Astrocyte (in vitro differentiated cells and primary cell): ENCODE results near the gene SPNS1. TPM values are rescaled to one million over a fixed set of nuclear protein-coding genes. Genes with fewer than 3 reads are reported as not detected.

Source experiments
- DNase-seq: peaks from one replicate; pipeline ENCODE4 v3.0.0-alpha.2; 2010; ENCODE audit warnings: low read depth
- FAIRE-seq: peaks from 2 replicates; lab custom pipeline; 2011; peaks lifted over from hg19 to GRCh38; lab: Jason Lieb, UNC
- H2AFZ ChIP-seq: 2 replicates; pipeline ENCODE4 v1.6.0; 2012; ENCODE audit warnings: low read depth, low read length, inconsistent platforms
- H3K27ac ChIP-seq: 2 replicates; pipeline ENCODE4 v1.5.1; 2011; ENCODE audit warnings: low read depth, low read length, inconsistent platforms
- H3K27me3 ChIP-seq: 2 replicates; pipeline ENCODE4 v1.6.0; 2011; ENCODE audit warnings: low read length, inconsistent platforms; ENCODE audit not compliant: insufficient read depth
- H3K36me3 ChIP-seq: 2 replicates; pipeline ENCODE4 v1.5.1; 2011; ENCODE audit warnings: low read length, inconsistent platforms; ENCODE audit not compliant: insufficient read depth
- H3K4me1 ChIP-seq: 2 replicates; pipeline ENCODE4 v1.5.1; 2011; ENCODE audit warnings: low read length, inconsistent platforms; ENCODE audit not compliant: insufficient read depth
- H3K4me2 ChIP-seq: 2 replicates; pipeline ENCODE4 v1.6.0; 2012; ENCODE audit warnings: low read length, inconsistent platforms
- H3K4me3 ChIP-seq: 2 replicates; pipeline ENCODE4 v1.5.1; 2011; ENCODE audit warnings: low read depth, mild to moderate bottlenecking, low read length, inconsistent platforms; ENCODE audit not compliant: insufficient read depth
- H3K79me2 ChIP-seq: 2 replicates; pipeline ENCODE4 v1.6.0; 2012; ENCODE audit warnings: mild to moderate bottlenecking, low read length, inconsistent platforms; ENCODE audit not compliant: insufficient read depth
- H3K9ac ChIP-seq: 2 replicates; pipeline ENCODE4 v1.6.0; 2012; ENCODE audit warnings: mild to moderate bottlenecking, low read length, inconsistent platforms
- H3K9me3 ChIP-seq: 2 replicates; pipeline ENCODE4 v1.5.1; 2012; ENCODE audit warnings: low read depth, mild to moderate bottlenecking, low read length, inconsistent platforms; ENCODE audit not compliant: insufficient read depth
- H4K20me1 ChIP-seq: 2 replicates; pipeline ENCODE4 v1.6.0; 2012; ENCODE audit warnings: low read length, inconsistent platforms; ENCODE audit not compliant: insufficient read depth
- H3K27ac Mint-ChIP-seq: one replicate; pipeline ENCODE4 v1.8.0; 2021; ENCODE audit warnings: mild to moderate bottlenecking, mixed read lengths; ENCODE audit not compliant: unreplicated experiment
- H3K27me3 Mint-ChIP-seq: one replicate; pipeline ENCODE4 v1.8.0; 2021; ENCODE audit warnings: low read depth, mixed read lengths; ENCODE audit not compliant: unreplicated experiment
- H3K36me3 Mint-ChIP-seq: one replicate; pipeline ENCODE4 v1.8.0; 2021; ENCODE audit warnings: low read depth, mixed read lengths; ENCODE audit not compliant: unreplicated experiment
- H3K4me1 Mint-ChIP-seq: one replicate; pipeline ENCODE4 v1.8.0; 2021; ENCODE audit warnings: low read depth, mixed read lengths; ENCODE audit not compliant: unreplicated experiment
- H3K4me3 Mint-ChIP-seq: one replicate; pipeline ENCODE4 v1.8.0; 2021; ENCODE audit warnings: mild to moderate bottlenecking, moderate library complexity, mixed read lengths; ENCODE audit not compliant: unreplicated experiment
- H3K9me3 Mint-ChIP-seq: one replicate; pipeline ENCODE4 v1.8.0; 2021; ENCODE audit warnings: mild to moderate bottlenecking, mixed read lengths; ENCODE audit not compliant: unreplicated experiment
- EZH2 ChIP-seq: IDR thresholded peaks from 2 replicates; pipeline ENCODE4 v1.6.1; 2012; ENCODE audit warnings: mild to moderate bottlenecking, low read length, inconsistent platforms; ENCODE audit not compliant: insufficient read depth
- total RNA-seq: library from RNA; stranded (reverse); gene quantifications from 2 replicates; pipeline ENCODE4 v1.2.1, GENCODE V29; 2021
- TF ChIP-seq, protein P1 (sequence below): IDR thresholded peaks from 2 replicates; pipeline ENCODE4 v1.5.1; 2011; ENCODE audit warnings: low read depth, mild to moderate bottlenecking, inconsistent platforms, low read length, moderate library complexity; ENCODE audit not compliant: insufficient read depth

The SPNS1 gene
- total RNA-seq, 1 donor from 2014 or later = 57.8 TPM

DNA sequence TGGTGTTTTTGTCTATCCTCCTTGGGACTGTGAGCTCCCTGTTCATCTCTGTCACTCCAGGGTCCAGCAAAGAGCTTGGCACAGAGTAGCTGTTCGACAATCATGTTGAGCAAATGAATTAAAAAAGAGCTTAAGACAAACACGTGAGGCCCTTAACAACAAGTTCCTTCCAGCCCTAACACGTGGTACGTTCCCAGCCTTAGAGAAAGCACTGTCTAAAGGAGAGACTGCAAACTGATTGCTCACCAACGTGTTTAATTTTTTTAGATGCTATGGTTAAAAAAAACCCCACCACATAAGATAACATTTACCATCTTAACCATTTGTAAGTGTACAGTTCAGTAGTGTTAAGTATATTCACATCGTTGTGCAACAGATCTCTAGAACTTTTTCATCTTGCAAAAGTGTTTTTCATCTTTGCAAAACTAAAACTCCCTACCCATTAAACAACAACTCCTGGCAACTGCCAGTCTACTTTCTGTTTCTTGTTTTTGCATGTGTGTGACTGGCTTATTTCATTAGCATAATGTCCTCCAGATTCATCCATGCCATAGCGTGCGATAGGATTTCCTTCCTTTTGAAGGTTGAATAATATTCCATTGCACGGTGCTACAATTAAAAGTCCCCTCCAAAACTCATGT is 38.5 kb downstream of the SPNS1 start:
- Mint-ChIP-seq H3K27ac (no peak overlapping the region), H3K36me3 (no peaks in the 10 kb centered on the region), H3K27me3 (peaks cover 10% of the 10 kb centered on the region), H3K4me1 (no peaks in the 10 kb centered on the region), H3K4me3 (no peak overlapping the region), H3K9me3 (no peaks in the 10 kb centered on the region)
- Histone ChIP-seq H3K4me3 (no peak overlapping the region), H3K4me1 (peaks cover 3% of the 10 kb centered on the region), H2AFZ (no peak overlapping the region), H3K79me2 (no peaks in the 10 kb centered on the region), H3K4me2 (no peak overlapping the region), H3K9me3 (no peaks in the 10 kb centered on the region), H3K36me3 (no peaks in the 10 kb centered on the region), H3K27ac (no peak overlapping the region), H3K9ac (no peak overlapping the region), H4K20me1 (no peaks in the 10 kb centered on the region), H3K27me3 (no peaks in the 10 kb centered on the region)
- DNase-seq (no peak), FAIRE-seq (no peak)
- no peak for TF ChIP-seq EZH2
- TF ChIP-seq, protein P1, sequence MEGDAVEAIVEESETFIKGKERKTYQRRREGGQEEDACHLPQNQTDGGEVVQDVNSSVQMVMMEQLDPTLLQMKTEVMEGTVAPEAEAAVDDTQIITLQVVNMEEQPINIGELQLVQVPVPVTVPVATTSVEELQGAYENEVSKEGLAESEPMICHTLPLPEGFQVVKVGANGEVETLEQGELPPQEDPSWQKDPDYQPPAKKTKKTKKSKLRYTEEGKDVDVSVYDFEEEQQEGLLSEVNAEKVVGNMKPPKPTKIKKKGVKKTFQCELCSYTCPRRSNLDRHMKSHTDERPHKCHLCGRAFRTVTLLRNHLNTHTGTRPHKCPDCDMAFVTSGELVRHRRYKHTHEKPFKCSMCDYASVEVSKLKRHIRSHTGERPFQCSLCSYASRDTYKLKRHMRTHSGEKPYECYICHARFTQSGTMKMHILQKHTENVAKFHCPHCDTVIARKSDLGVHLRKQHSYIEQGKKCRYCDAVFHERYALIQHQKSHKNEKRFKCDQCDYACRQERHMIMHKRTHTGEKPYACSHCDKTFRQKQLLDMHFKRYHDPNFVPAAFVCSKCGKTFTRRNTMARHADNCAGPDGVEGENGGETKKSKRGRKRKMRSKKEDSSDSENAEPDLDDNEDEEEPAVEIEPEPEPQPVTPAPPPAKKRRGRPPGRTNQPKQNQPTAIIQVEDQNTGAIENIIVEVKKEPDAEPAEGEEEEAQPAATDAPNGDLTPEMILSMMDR = no peak

DNA sequence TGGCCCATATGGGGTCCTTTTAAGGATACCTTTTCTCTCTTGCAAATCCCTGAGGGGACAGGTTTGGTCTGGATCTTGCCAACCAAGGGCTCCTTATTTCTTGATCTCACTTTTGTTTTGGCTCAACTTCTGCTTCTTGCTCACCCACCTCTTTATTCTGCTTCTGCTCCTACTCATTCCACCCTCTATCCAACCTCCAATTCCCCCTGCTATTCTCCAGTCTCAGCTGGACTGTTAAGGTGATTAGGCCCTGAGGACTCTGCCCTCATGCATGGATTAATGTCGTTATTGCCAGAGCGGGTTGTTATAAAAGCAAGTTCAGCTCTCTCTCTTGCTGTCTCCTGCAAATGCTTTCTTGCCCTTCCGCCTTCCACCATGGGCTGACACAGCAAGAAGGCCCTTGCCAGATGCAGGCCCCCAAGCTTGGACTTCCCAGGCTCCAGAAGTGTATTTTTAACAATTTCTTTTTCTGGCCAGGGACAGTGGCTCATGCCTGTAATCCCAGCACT is 40.0 kb downstream of the SPNS1 start:
- TF ChIP-seq, protein P1 = no peak
- no peak for TF ChIP-seq EZH2
- Histone ChIP-seq H3K79me2 (no peaks in the 10 kb centered on the region), H2AFZ (no peak overlapping the region), H3K4me3 (no peak overlapping the region), H3K4me1 (no peaks in the 10 kb centered on the region), H3K4me2 (no peak overlapping the region), H3K9ac (no peak overlapping the region), H4K20me1 (no peaks in the 10 kb centered on the region), H3K36me3 (no peaks in the 10 kb centered on the region), H3K9me3 (no peaks in the 10 kb centered on the region), H3K27me3 (no peaks in the 10 kb centered on the region), H3K27ac (no peak overlapping the region)
- Mint-ChIP-seq H3K27ac (no peak overlapping the region), H3K27me3 (peaks cover 8% of the 10 kb centered on the region), H3K36me3 (no peaks in the 10 kb centered on the region), H3K4me1 (no peaks in the 10 kb centered on the region), H3K4me3 (no peak overlapping the region), H3K9me3 (no peaks in the 10 kb centered on the region)
- DNase-seq (no peak), FAIRE-seq (no peak)

DNA sequence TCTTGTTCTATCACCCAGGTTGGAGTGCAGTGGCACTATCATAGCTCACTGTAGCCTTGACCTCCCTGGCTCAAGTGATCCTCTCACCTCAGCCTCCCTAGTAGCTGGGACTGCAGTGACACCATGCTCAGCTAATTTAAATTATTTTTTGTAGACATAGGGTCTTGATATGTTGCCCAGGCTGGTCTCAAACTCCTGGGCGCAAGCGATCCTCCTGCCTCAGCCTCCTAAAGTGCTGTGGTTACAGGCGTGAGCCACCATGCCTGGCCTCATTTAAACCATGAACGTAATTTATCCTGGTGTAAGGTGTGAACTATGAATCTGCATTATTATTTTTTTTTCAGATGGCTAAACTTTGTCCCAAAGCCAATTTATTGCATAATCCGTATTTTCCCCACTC is 47.6 kb downstream of the SPNS1 start:
- H3K27ac ChIP-seq = no peak overlapping the region
- Mint-ChIP-seq H3K4me1 (no peaks in the 10 kb centered on the region), H3K4me3 (no peak overlapping the region), H3K9me3 (no peaks in the 10 kb centered on the region), H3K27ac (no peak overlapping the region), H3K27me3 (peaks cover 6% of the 10 kb centered on the region), H3K36me3 (no peaks in the 10 kb centered on the region)
- no peak overlapping the region for H3K4me3 ChIP-seq
- no peaks in the 10 kb centered on the region for H3K9me3 ChIP-seq
- H4K20me1 ChIP-seq = no peaks in the 10 kb centered on the region
- no peaks in the 10 kb centered on the region for H3K4me1 ChIP-seq
- H3K27me3 ChIP-seq = no peaks in the 10 kb centered on the region
- H3K9ac ChIP-seq = no peak overlapping the region
- TF ChIP-seq, protein P1 = no peak
- TF ChIP-seq EZH2 = no peak
- H3K4me2 ChIP-seq = no peak overlapping the region
- H3K36me3 ChIP-seq = no peaks in the 10 kb centered on the region
- H3K79me2 ChIP-seq = no peaks in the 10 kb centered on the region
- H2AFZ ChIP-seq = no peak overlapping the region
- no peak for DNase-seq
- FAIRE-seq = no peak
